ENCODE data around the gene ATP2B3.

Gene ATP2B3

DNA sequence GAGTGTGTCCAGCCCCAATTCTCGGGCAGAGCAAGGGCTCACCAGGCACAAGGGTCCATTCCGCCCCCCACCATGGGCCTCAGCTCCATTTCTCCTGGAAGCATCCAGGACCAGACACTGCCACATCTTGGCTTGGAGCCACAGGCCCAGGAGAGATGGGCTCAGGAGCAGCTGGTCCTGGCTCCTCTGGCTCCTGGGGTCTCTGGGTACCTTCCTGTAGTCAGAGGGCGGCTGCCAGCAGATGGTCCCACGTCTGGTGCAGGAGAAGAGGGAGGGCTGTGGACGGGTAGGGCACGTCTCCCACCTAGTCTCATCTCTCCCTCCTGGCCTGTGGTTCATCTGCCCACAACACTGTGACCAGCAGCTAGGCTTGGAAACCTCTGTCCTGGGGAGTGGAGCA is 8.0 kb downstream of the ATP2B3 start:
- TF ChIP-seq YY1 (IDR thresholded peaks at IDR 0.05; ENCODE audit: insufficient read depth, insufficient read length) (no peak), SUZ12 (IDR thresholded peaks at IDR 0.05; ENCODE audit: extremely low read depth, insufficient read depth, insufficient read length) (no peak), ZNF274 (IDR thresholded peaks at IDR 0.05; ENCODE audit: low read depth, low read length) (no peak)
- Histone ChIP-seq H3K4me3 (ENCODE audit: insufficient read length, low read depth) (no peak overlapping the region), H3K4me1 (ENCODE audit: insufficient read depth, insufficient read length) (no peaks in the 10 kb centered on the region), H3K9ac (ENCODE audit: insufficient read length, low read depth) (no peak overlapping the region), H3K27me3 (ENCODE audit: insufficient read depth, insufficient read length) (no peaks in the 10 kb centered on the region), H3K36me3 (ENCODE audit: insufficient read depth, insufficient read length, low read length) (no peaks in the 10 kb centered on the region), H3K9me3 (ENCODE audit: insufficient read depth, low read length) (no peaks in the 10 kb centered on the region)
- no peak for DNase-seq (ENCODE audit: low read depth, low spot score)

- Histone ChIP-seq H3K4me1 (ENCODE audit: insufficient read depth, insufficient read length) (no peaks in the 10 kb centered on the region), H3K9me3 (ENCODE audit: insufficient read depth, low read length) (no peaks in the 10 kb centered on the region), H3K9ac (ENCODE audit: insufficient read length, low read depth) (no peak overlapping the region), H3K27me3 (ENCODE audit: insufficient read depth, insufficient read length) (no peaks in the 10 kb centered on the region), H3K36me3 (ENCODE audit: insufficient read depth, insufficient read length, low read length) (no peaks in the 10 kb centered on the region), H3K4me3 (ENCODE audit: insufficient read length, low read depth) (no peak overlapping the region)
- no peak for DNase-seq (ENCODE audit: low read depth, low spot score)
- no peak for TF ChIP-seq YY1 (IDR thresholded peaks at IDR 0.05; ENCODE audit: insufficient read depth, insufficient read length)
- no peak for TF ChIP-seq ZNF274 (IDR thresholded peaks at IDR 0.05; ENCODE audit: low read depth, low read length)
- no peak for TF ChIP-seq SUZ12 (IDR thresholded peaks at IDR 0.05; ENCODE audit: extremely low read depth, insufficient read depth, insufficient read length)
Observed at GRCh38 chrX:153526042-153526441, 8.6 kb downstream of the ATP2B3 start.

GRCh38 chrX:153526801-153527200 is 9.4 kb downstream of the ATP2B3 start:
- H3K36me3 ChIP-seq (ENCODE audit: insufficient read depth, insufficient read length, low read length) = no peaks in the 10 kb centered on the region
- TF ChIP-seq ZNF274 (IDR thresholded peaks at IDR 0.05; ENCODE audit: low read depth, low read length) = no peak
- TF ChIP-seq YY1 (IDR thresholded peaks at IDR 0.05; ENCODE audit: insufficient read depth, insufficient read length) = no peak
- no peak for TF ChIP-seq SUZ12 (IDR thresholded peaks at IDR 0.05; ENCODE audit: extremely low read depth, insufficient read depth, insufficient read length)
- DNase-seq (ENCODE audit: low read depth, low spot score) = no peak
- H3K9me3 ChIP-seq (ENCODE audit: insufficient read depth, low read length) = no peaks in the 10 kb centered on the region
- no peak overlapping the region for H3K9ac ChIP-seq (ENCODE audit: insufficient read length, low read depth)
- H3K4me3 ChIP-seq (ENCODE audit: insufficient read length, low read depth) = no peak overlapping the region
- no peaks in the 10 kb centered on the region for H3K4me1 ChIP-seq (ENCODE audit: insufficient read depth, insufficient read length)
- no peaks in the 10 kb centered on the region for H3K27me3 ChIP-seq (ENCODE audit: insufficient read depth, insufficient read length)

DNA sequence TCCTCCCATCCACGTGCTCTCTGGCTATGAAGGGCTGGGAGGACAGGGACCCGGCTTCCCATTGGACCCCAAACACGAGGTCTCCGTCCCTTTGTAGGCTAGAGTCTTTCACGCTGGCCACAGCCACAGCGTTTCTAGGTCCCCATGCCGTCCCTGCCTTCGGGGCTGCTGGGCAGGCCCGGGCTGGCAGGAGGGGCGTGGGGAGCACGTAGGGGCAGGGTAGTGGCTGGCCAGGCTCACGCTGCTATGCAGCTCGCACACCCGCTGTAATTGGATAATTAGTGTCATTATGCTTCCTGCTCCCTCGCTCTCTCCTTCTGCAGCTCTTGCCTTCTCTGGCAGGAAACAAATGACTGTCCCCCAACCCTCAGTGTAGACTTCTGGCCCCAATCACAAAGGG is 9.8 kb downstream of the ATP2B3 start:
- no peaks in the 10 kb centered on the region for H3K36me3 ChIP-seq (ENCODE audit: insufficient read depth, insufficient read length, low read length)
- DNase-seq (ENCODE audit: low read depth, low spot score) = no peak
- no peaks in the 10 kb centered on the region for H3K4me1 ChIP-seq (ENCODE audit: insufficient read depth, insufficient read length)
- no peaks in the 10 kb centered on the region for H3K9me3 ChIP-seq (ENCODE audit: insufficient read depth, low read length)
- H3K27me3 ChIP-seq (ENCODE audit: insufficient read depth, insufficient read length) = no peaks in the 10 kb centered on the region
- H3K4me3 ChIP-seq (ENCODE audit: insufficient read length, low read depth) = no peak overlapping the region
- H3K9ac ChIP-seq (ENCODE audit: insufficient read length, low read depth) = no peak overlapping the region
- no peak for TF ChIP-seq ZNF274 (IDR thresholded peaks at IDR 0.05; ENCODE audit: low read depth, low read length)
- no peak for TF ChIP-seq YY1 (IDR thresholded peaks at IDR 0.05; ENCODE audit: insufficient read depth, insufficient read length)
- no peak for TF ChIP-seq SUZ12 (IDR thresholded peaks at IDR 0.05; ENCODE audit: extremely low read depth, insufficient read depth, insufficient read length)

GRCh38 chrX:153530411-153531129 is 13.1 kb downstream of the ATP2B3 start:
- TF ChIP-seq SUZ12 (IDR thresholded peaks at IDR 0.05; ENCODE audit: extremely low read depth, insufficient read depth, insufficient read length) = no peak
- TF ChIP-seq ZNF274 (IDR thresholded peaks at IDR 0.05; ENCODE audit: low read depth, low read length) = no peak
- no peak for TF ChIP-seq YY1 (IDR thresholded peaks at IDR 0.05; ENCODE audit: insufficient read depth, insufficient read length)
- no peaks in the 10 kb centered on the region for H3K27me3 ChIP-seq (ENCODE audit: insufficient read depth, insufficient read length)
- no peak overlapping the region for H3K4me3 ChIP-seq (ENCODE audit: insufficient read length, low read depth)
- no peaks in the 10 kb centered on the region for H3K9me3 ChIP-seq (ENCODE audit: insufficient read depth, low read length)
- DNase-seq (ENCODE audit: low read depth, low spot score) = no peak
- no peaks in the 10 kb centered on the region for H3K36me3 ChIP-seq (ENCODE audit: insufficient read depth, insufficient read length, low read length)
- H3K4me1 ChIP-seq (ENCODE audit: insufficient read depth, insufficient read length) = no peaks in the 10 kb centered on the region
- H3K9ac ChIP-seq (ENCODE audit: insufficient read length, low read depth) = no peak overlapping the region

DNA sequence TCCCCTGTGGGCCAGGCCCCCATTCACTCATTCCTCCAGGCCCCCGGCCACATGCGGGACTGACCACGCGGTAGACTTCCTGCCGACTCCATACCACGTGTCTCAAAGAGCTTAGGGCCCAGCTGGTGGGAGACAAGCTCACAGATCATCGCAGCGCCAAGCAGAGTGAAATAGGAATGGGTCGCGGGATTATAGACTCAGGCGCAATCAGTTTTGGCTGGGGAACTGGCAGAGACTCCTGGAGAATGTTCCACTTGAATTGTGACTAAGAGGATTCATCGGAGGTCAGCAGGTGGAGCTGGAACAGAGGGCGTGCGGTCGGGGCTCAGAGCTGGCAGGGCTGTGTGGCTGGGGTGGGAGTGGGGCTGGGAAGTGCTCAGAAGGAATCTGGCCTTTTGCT is 15.6 kb downstream of the ATP2B3 start:
- no peaks in the 10 kb centered on the region for H3K27me3 ChIP-seq (ENCODE audit: insufficient read depth, insufficient read length)

GRCh38 chrX:153537080-153537479 is 19.6 kb downstream of the ATP2B3 start:
- H3K4me1 ChIP-seq (ENCODE audit: insufficient read depth, insufficient read length) = no peaks in the 10 kb centered on the region
- no peak overlapping the region for H3K9ac ChIP-seq (ENCODE audit: insufficient read length, low read depth)
- H3K36me3 ChIP-seq (ENCODE audit: insufficient read depth, insufficient read length, low read length) = no peaks in the 10 kb centered on the region
- H3K9me3 ChIP-seq (ENCODE audit: insufficient read depth, low read length) = no peaks in the 10 kb centered on the region
- peaks cover 3% of the 10 kb centered on the region for H3K27me3 ChIP-seq (ENCODE audit: insufficient read depth, insufficient read length)
- no peak for DNase-seq (ENCODE audit: low read depth, low spot score)
- TF ChIP-seq YY1 (IDR thresholded peaks at IDR 0.05; ENCODE audit: insufficient read depth, insufficient read length) (no peak), SUZ12 (IDR thresholded peaks at IDR 0.05; ENCODE audit: extremely low read depth, insufficient read depth, insufficient read length) (no peak), ZNF274 (IDR thresholded peaks at IDR 0.05; ENCODE audit: low read depth, low read length) (no peak)
- no peak overlapping the region for H3K4me3 ChIP-seq (ENCODE audit: insufficient read length, low read depth)

More for the DNA sequence above, 15.6 kb downstream of the ATP2B3 start:
- no peaks in the 10 kb centered on the region for H3K4me1 ChIP-seq (ENCODE audit: insufficient read depth, insufficient read length)
- H3K36me3 ChIP-seq (ENCODE audit: insufficient read depth, insufficient read length, low read length) = no peaks in the 10 kb centered on the region
- DNase-seq (ENCODE audit: low read depth, low spot score) = no peak
- H3K9ac ChIP-seq (ENCODE audit: insufficient read length, low read depth) = no peak overlapping the region
- TF ChIP-seq YY1 (IDR thresholded peaks at IDR 0.05; ENCODE audit: insufficient read depth, insufficient read length) (no peak), ZNF274 (IDR thresholded peaks at IDR 0.05; ENCODE audit: low read depth, low read length) (no peak), SUZ12 (IDR thresholded peaks at IDR 0.05; ENCODE audit: extremely low read depth, insufficient read depth, insufficient read length) (no peak)
- H3K4me3 ChIP-seq (ENCODE audit: insufficient read length, low read depth) = no peak overlapping the region
- no peaks in the 10 kb centered on the region for H3K9me3 ChIP-seq (ENCODE audit: insufficient read depth, low read length)

All from NT2/D1 (cell line).